ENCODE measurements around the gene CYP2A7. TPM values are rescaled to one million over a fixed set of nuclear protein-coding genes. Genes with fewer than 3 reads are reported as not detected.

Gene CYP2A7, protein sequence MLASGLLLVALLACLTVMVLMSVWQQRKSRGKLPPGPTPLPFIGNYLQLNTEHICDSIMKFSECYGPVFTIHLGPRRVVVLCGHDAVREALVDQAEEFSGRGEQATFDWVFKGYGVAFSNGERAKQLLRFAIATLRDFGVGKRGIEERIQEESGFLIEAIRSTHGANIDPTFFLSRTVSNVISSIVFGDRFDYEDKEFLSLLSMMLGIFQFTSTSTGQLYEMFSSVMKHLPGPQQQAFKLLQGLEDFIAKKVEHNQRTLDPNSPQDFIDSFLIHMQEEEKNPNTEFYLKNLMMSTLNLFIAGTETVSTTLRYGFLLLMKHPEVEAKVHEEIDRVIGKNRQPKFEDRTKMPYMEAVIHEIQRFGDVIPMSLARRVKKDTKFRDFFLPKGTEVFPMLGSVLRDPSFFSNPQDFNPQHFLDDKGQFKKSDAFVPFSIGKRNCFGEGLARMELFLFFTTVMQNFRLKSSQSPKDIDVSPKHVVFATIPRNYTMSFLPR
- total RNA-seq = not detected in 2 replicates

DNA sequence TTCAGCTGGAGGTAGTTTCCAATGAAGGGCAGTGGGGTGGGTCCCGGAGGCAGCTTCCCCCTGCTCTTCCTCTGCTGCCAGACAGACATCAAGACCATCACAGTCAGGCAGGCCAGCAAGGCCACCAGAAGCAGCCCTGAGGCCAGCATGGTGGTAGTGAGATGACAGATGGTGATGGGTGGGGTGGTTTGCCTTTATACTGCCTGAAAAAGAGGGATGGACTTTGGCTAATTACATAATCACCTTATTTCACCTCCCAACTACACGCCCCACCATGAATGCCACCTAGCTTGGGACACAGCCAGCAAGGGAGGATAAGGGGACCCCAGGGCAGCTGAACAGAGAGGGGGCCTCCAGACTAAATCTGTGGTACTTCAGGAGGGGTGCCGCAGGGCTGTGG lies at the start of gene CYP2A7:
Gene CYP2A7, minus strand, starts transcription at position 170 of the 400 bp plus-strand sequence. Its CDS starts 21 bp downstream, at position 149.

DNA sequence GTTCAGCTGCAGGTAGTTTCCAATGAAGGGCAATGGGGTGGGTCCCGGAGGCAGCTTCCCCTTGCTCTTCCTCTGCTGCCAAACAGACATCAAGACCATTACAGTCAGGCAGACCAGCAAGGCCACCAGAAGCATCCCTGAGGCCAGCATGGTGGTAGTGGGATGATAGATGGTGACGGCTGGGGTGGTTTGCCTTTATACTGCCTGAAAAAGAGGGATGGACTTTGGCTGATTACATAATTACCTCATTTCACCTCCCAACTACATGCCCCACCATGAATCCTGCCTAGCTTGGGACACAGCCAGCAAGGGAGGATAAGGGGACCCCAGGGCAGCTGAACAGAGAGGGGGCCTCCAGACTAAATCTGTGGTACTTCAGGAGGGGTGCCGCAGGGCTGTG lies 31.8 kb downstream of the CYP2A7 start, which contains the start of gene CYP2A6:
Gene CYP2A6, minus strand, starts transcription at position 171 of the 400 bp plus-strand sequence. Its CDS starts 21 bp downstream, at position 150.

Other genes starting within 250 kb of the CYP2A7 start
- gene NUMBL, start 191.6 kb downstream of the CYP2A7 start, total RNA-seq = 51.6 and 57.1 TPM in 2 replicates
- 18.6 and 26.3 TPM in 2 replicates for gene COQ8B, start 165.3 kb downstream of the CYP2A7 start, total RNA-seq
- gene ITPKC, start 165.1 kb downstream of the CYP2A7 start, total RNA-seq = 26.1 and 34.7 TPM in 2 replicates
- gene ACTMAP, start 131.8 kb downstream of the CYP2A7 start, total RNA-seq = 5.7 and 10.1 TPM in 2 replicates
- 43.1 and 46.5 TPM in 2 replicates for gene SNRPA, start 131.0 kb downstream of the CYP2A7 start, total RNA-seq
- gene MIA, start 106.7 kb downstream of the CYP2A7 start, total RNA-seq = not detected in 2 replicates
- gene RAB4B, start 104.0 kb downstream of the CYP2A7 start, total RNA-seq = 21.3 and 37.3 TPM in 2 replicates
- gene EGLN2, start 83.0 kb downstream of the CYP2A7 start, total RNA-seq = 70.1 and 114 TPM in 2 replicates
- not detected in 2 replicates for gene CYP2A6, start 31.8 kb downstream of the CYP2A7 start, total RNA-seq
- gene CYP2B6, start 109.1 kb upstream of the CYP2A7 start, total RNA-seq = not detected in 2 replicates
- not detected in 2 replicates for gene CYP2A13, start 206.2 kb upstream of the CYP2A7 start, total RNA-seq
- not detected in 2 replicates for gene CYP2F1, start 232.2 kb upstream of the CYP2A7 start, total RNA-seq